ENCODE data around the gene SHCBP1. TPM values are rescaled to one million over a fixed set of nuclear protein-coding genes. Genes with fewer than 3 reads are reported as not detected.

SHCBP1 gene
- total and polyA plus RNA-seq, 2 donors (not counting 1 experiment from before 2014, with no cell fraction given), result 1.1 to 1.7 TPM

GRCh38 chr16:46651305-46651704 is 30.1 kb upstream of the SHCBP1 start:
- WGBS (ENCODE audit: insufficient coverage), result 100% methylated on average over 3 of the region's 3 CpGs
- no peak for ATAC-seq (ENCODE audit: low read depth)

DNA sequence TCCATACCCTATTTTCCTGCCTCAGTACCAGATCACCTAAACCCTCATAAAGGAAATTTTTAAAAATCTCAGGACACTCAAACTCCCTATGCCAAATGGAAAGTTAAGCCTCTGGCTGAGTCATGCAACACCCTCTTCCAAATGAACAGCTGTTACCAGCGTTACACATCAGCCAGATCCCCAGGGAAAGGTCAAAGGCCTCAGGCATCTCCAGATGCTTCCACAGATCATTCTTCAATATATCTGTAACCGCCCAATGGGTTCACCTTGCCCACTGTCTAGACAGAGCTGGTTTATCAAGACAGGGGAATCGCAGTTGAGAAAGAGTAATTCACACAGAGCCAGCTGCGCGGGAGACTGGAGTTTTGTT is 29.1 kb upstream of the SHCBP1 start:
- no peaks in the 10 kb centered on the region for H3K4me1 ChIP-seq (ENCODE audit: control insufficient read depth in 2 of 2, insufficient read depth in 2 of 2, low read length in 2 of 2)
- H3K4me3 ChIP-seq (ENCODE audit: control extremely low read depth in 1 of 5, extremely low read depth in 1 of 5, insufficient read depth in 1 of 5, low read depth in 2 of 5, low read length in 4 of 5), result no peak overlapping the region
- no peak for TF ChIP-seq EZH2 (IDR thresholded peaks at IDR 0.05; ENCODE audit: borderline replicate concordance, insufficient read depth, low read depth, low read length, poor library complexity, severe bottlenecking)
- TF ChIP-seq, protein P1, sequence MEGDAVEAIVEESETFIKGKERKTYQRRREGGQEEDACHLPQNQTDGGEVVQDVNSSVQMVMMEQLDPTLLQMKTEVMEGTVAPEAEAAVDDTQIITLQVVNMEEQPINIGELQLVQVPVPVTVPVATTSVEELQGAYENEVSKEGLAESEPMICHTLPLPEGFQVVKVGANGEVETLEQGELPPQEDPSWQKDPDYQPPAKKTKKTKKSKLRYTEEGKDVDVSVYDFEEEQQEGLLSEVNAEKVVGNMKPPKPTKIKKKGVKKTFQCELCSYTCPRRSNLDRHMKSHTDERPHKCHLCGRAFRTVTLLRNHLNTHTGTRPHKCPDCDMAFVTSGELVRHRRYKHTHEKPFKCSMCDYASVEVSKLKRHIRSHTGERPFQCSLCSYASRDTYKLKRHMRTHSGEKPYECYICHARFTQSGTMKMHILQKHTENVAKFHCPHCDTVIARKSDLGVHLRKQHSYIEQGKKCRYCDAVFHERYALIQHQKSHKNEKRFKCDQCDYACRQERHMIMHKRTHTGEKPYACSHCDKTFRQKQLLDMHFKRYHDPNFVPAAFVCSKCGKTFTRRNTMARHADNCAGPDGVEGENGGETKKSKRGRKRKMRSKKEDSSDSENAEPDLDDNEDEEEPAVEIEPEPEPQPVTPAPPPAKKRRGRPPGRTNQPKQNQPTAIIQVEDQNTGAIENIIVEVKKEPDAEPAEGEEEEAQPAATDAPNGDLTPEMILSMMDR (IDR thresholded peaks at IDR 0.05), result no peak
- Mint-ChIP-seq H3K4me1 (no peaks in the 10 kb centered on the region), H3K9me3 (ENCODE audit: insufficient read depth) (peaks cover 2% of the 10 kb centered on the region), H3K4me3 (no peak overlapping the region), H3K27ac (no peak overlapping the region), H3K27me3 (no peaks in the 10 kb centered on the region)
- H3K27ac ChIP-seq (ENCODE audit: low read length in 2 of 2), result no peak overlapping the region
- DNase-seq (no peak), ATAC-seq (ENCODE audit: low read depth) (no peak)
- no peak overlapping the region for H2AFZ ChIP-seq (ENCODE audit: insufficient read depth, low read depth, low read length, poor library complexity, severe bottlenecking)
- CTCF ChIA-PET, result interaction anchor here (1.1 to 1.3 kb wide), 2 partner anchors 23 to 40 kb away, joined by 3 read pairs; no protein-coding TSS in a partner anchor
- H3K79me2 ChIP-seq (ENCODE audit: control insufficient read depth, insufficient read depth, low read length), result no peaks in the 10 kb centered on the region
- intact Hi-C loops (cut with micrococcal nuclease), result no loop called here
- POLR2A ChIA-PET, result no interaction called here
- H3K36me3 ChIP-seq (replicated peaks in 1 of 2; ENCODE audit: control extremely low read depth in 1 of 2, control insufficient read depth in 1 of 2, extremely low read depth in 1 of 2, insufficient read depth in 2 of 2, low read length in 1 of 2), result no peaks in the 10 kb centered on the region
- no peaks in the 10 kb centered on the region for H4K20me1 ChIP-seq (ENCODE audit: control insufficient read depth, insufficient read depth, low read length, poor library complexity, severe bottlenecking)
- H3K27me3 ChIP-seq (replicated peaks in 1 of 4; ENCODE audit: control extremely low read depth in 1 of 4, control insufficient read depth in 3 of 4, insufficient read depth in 4 of 4, low read length in 3 of 4), result no peaks in the 10 kb centered on the region
- no peak overlapping the region for H3K9ac ChIP-seq (ENCODE audit: low read length)
- WGBS (ENCODE audit: insufficient coverage), result 100% methylated on average over 5 of the region's 5 CpGs
- H3K4me2 ChIP-seq (replicated peaks; ENCODE audit: low read depth, low read length, poor library complexity, severe bottlenecking), result no peak overlapping the region
- H3K9me3 ChIP-seq (ENCODE audit: control extremely low read depth in 1 of 3, control insufficient read depth in 2 of 3, insufficient read depth in 1 of 3, low read length in 2 of 3), result no peaks in the 10 kb centered on the region

More at GRCh38 chr16:46651305-46651704, 30.1 kb upstream of the SHCBP1 start:
- Histone ChIP-seq H3K9ac (ENCODE audit: low read length) (no peak overlapping the region), H3K36me3 (replicated peaks in 1 of 2; ENCODE audit: control extremely low read depth in 1 of 2, control insufficient read depth in 1 of 2, extremely low read depth in 1 of 2, insufficient read depth in 2 of 2, low read length in 1 of 2) (peaks cover 0 to under 1% of the 10 kb centered on the region in 2 experiments), H3K79me2 (ENCODE audit: control insufficient read depth, insufficient read depth, low read length) (no peaks in the 10 kb centered on the region), H3K4me2 (replicated peaks; ENCODE audit: low read depth, low read length, poor library complexity, severe bottlenecking) (no peak overlapping the region), H3K27me3 (replicated peaks in 1 of 4; ENCODE audit: control extremely low read depth in 1 of 4, control insufficient read depth in 3 of 4, insufficient read depth in 4 of 4, low read length in 3 of 4) (no peaks in the 10 kb centered on the region), H3K4me3 (ENCODE audit: control extremely low read depth in 1 of 5, extremely low read depth in 1 of 5, insufficient read depth in 1 of 5, low read depth in 2 of 5, low read length in 4 of 5) (no peak overlapping the region), H4K20me1 (ENCODE audit: control insufficient read depth, insufficient read depth, low read length, poor library complexity, severe bottlenecking) (no peaks in the 10 kb centered on the region), H3K4me1 (ENCODE audit: control insufficient read depth in 2 of 2, insufficient read depth in 2 of 2, low read length in 2 of 2) (no peaks in the 10 kb centered on the region), H3K27ac (ENCODE audit: low read length in 2 of 2) (no peak overlapping the region), H2AFZ (ENCODE audit: insufficient read depth, low read depth, low read length, poor library complexity, severe bottlenecking) (no peak overlapping the region), H3K9me3 (ENCODE audit: control extremely low read depth in 1 of 3, control insufficient read depth in 2 of 3, insufficient read depth in 1 of 3, low read length in 2 of 3) (no peaks in the 10 kb centered on the region)
- no peak for DNase-seq
- ChIA-PET POLR2A (no interaction called here), CTCF (no interaction called here)
- H3K27ac Mint-ChIP-seq, result no peak overlapping the region
- intact Hi-C loops (cut with micrococcal nuclease), result no loop called here
- H3K27me3 Mint-ChIP-seq, result no peaks in the 10 kb centered on the region
- TF ChIP-seq, protein P1 (IDR thresholded peaks at IDR 0.05), result no peak
- no peak for TF ChIP-seq EZH2 (IDR thresholded peaks at IDR 0.05; ENCODE audit: borderline replicate concordance, insufficient read depth, low read depth, low read length, poor library complexity, severe bottlenecking)
- H3K4me3 Mint-ChIP-seq, result no peak overlapping the region
- H3K9me3 Mint-ChIP-seq (ENCODE audit: insufficient read depth), result no peaks in the 10 kb centered on the region
- peaks cover 2% of the 10 kb centered on the region for H3K4me1 Mint-ChIP-seq
